Kidney epithelial cell (primary cell): ENCODE results near the gene CYP46A1. TPM values are rescaled to one million over a fixed set of nuclear protein-coding genes. Genes with fewer than 3 reads are reported as not detected.

Experiments
- DNase-seq: peaks from one replicate; pipeline ENCODE4 v3.0.0-alpha.2; 2010; ENCODE audit warnings: low read depth
- H3K27me3 ChIP-seq: 2 replicates; pipeline ENCODE4 v1.6.0; 2011; ENCODE audit warnings: low read length; ENCODE audit not compliant: control insufficient read depth, insufficient read depth
- H3K36me3 ChIP-seq: 2 replicates; pipeline ENCODE4 v1.5.1; 2011; ENCODE audit warnings: low read length; ENCODE audit not compliant: control insufficient read depth, insufficient read depth
- H3K4me3 ChIP-seq: 2 replicates; pipeline ENCODE4 v1.5.1; 2011; ENCODE audit warnings: low read depth, mild to moderate bottlenecking, control low read depth, low read length
- total RNA-seq: library from RNA; depleted of rRNA; stranded (reverse); fragments of >200 nt; gene quantifications from 2 replicates; pipeline ENCODE4 v1.2.3, GENCODE V29; 2015
- TF ChIP-seq, protein P1 (sequence below): IDR thresholded peaks from 2 replicates; pipeline ENCODE4 v1.5.1; 2011; ENCODE audit warnings: mild to moderate bottlenecking, moderate library complexity, low read length, control low read depth, inconsistent platforms; ENCODE audit not compliant: insufficient read depth, poor library complexity, severe bottlenecking

CYP46A1 gene
- total RNA-seq, 1 donor from 2014 or later, result not detected

DNA sequence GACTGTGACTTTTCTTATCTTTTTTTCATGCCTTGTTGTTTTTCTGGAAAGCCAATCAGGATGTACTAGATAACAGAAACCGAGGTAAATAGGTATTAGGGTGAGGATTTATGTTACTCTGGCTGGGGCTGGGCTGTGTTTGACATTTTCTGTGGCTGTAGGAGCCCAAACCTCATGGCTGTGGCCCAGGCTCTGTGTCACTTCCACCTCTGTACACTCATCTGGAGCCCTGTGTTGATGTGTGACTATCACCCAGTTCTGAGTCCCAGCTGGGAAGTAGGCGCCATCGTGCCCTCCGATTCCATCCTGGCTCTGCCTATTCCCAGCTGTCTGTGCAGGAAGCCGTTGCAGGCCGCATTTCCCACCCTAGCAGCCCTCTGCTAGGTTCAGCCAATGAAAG, 40.8 kb upstream of the CYP46A1 start:
- DNase-seq, result no peak
- Histone ChIP-seq H3K36me3 (no peaks in the 10 kb centered on the region), H3K4me3 (no peak overlapping the region), H3K27me3 (peaks cover 2% of the 10 kb centered on the region)
- TF ChIP-seq, protein P1, sequence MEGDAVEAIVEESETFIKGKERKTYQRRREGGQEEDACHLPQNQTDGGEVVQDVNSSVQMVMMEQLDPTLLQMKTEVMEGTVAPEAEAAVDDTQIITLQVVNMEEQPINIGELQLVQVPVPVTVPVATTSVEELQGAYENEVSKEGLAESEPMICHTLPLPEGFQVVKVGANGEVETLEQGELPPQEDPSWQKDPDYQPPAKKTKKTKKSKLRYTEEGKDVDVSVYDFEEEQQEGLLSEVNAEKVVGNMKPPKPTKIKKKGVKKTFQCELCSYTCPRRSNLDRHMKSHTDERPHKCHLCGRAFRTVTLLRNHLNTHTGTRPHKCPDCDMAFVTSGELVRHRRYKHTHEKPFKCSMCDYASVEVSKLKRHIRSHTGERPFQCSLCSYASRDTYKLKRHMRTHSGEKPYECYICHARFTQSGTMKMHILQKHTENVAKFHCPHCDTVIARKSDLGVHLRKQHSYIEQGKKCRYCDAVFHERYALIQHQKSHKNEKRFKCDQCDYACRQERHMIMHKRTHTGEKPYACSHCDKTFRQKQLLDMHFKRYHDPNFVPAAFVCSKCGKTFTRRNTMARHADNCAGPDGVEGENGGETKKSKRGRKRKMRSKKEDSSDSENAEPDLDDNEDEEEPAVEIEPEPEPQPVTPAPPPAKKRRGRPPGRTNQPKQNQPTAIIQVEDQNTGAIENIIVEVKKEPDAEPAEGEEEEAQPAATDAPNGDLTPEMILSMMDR, result no peak

DNA sequence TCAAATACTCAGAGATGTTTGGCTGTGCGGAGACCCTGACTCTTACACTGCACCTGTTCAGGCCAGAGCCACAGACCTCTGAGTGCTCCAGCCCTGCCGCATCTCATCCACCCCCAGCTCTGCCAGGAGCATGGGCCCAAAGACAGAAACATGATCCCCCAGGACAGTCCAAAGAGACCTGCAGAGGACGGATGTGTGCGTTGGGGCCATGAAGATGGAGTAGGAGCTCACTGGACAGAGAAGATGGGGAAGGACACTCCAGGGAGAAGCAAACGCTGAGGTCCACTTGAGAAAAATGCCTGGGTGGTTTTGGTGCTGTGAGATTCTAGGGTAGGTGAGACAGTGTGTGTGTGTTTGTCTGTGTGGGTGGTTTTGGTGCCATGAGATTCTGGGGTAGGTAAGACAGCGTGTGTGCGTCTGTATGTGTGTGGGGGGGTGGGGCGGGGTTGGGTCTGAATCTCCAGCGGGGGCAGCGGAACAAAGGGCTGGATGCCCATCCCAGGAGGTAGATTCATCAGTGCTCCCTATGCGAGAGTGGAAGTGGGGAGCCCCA, 40.0 kb upstream of the CYP46A1 start:
- H3K4me3 ChIP-seq, result no peak overlapping the region
- DNase-seq, result no peak
- H3K27me3 ChIP-seq, result peaks cover 2% of the 10 kb centered on the region
- TF ChIP-seq, protein P1, result no peak
- H3K36me3 ChIP-seq, result no peaks in the 10 kb centered on the region

DNA sequence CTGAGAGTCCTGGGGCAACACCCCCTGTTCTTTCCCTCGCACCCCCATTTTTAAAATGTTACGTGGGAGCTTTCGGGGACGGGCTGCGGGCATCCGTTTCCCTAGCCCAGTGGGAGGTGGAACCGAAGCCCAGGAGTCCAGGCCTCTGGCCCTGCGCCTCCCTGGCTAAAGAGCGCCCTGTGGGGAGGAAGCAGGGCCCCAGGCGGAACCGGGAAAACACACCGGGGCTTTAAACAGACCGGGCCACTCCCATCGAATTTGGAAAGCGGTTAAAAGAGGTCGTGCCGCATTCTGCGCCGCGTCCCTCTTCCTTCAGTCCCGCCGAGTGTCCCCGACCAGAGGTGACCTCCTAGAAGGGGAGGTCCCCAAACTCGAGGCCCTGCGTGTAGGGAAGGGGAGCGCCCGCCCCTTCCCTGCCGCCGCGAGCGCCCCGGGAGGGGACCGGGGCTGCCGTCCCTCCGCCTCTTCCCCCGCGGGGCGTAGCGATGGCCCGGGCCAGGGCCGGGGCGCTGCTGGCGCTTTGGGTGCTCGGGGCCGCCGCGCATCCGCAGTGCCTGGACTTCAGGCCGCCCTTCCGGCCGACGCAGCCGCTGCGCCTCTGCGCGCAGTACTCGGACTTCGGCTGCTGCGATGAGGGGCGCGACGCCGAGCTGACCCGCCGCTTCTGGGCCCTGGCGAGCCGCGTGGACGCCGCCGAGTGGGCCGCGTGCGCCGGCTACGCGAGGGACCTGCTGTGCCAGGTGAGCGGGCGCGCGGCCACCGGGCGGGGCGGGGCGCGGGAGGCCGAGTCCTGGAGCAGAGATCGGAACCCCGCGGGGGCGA, 39.2 kb upstream of the CYP46A1 start, which contains the start of gene HHIPL1:
TSS of gene HHIPL1 (plus strand) at position 407 of the 822 bp plus-strand sequence. CDS start at position 486, 79 bp downstream.
- peak within 1 kb of the TSS; percentile 24 for H3K4me3 ChIP-seq
- H3K36me3 ChIP-seq, result no peaks in the 10 kb centered on the region
- no peak for DNase-seq
- peaks cover 2% of the 10 kb centered on the region for H3K27me3 ChIP-seq
- TF ChIP-seq, protein P1, result no peak

DNA sequence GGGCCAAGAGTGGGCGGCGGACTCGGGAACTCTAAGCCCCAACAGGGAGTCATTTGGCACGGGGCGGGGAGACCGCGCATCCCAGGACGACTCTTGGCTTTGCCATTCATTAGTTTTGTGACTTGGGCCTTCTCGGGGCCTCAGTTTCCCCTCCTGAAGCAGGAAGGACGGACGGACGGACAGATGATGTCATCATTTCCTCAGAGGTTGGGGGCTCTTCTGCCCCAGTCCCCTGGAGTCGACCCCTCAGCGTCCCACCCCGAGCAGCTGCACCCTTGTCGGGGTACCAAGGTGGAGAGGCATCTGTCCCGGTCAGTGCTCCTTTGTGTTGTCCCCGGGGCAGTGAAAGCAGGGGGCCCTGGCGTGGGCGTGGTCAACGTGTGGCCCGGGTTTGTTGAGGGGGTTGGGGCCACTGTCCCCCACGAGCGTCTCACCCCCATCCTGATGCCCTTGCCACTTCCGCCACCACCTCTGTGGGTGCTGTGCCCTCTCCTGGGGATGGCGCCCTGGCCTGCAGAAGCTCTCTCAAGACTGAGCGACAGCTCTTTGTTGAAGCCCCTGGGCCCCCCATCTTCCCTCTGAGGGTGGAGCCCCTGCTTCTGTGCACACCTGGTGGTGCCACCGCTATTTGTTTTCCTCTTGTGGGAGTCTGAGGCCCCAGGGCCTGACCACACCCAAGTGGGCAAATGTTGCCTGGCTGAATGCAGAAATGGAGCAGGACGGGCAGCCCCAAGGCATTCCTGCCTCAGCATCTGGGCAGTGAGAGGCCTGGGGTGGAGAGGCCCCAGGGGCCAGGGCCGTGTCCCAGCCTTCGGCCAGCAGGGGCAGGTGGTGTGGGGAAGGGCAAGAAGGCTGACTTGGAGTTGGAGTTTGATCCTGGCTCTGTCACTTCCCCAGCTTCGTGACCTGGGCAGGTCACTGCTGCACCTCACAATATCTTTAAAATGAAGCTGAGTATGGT, 38.3 kb upstream of the CYP46A1 start:
- H3K36me3 ChIP-seq, result no peaks in the 10 kb centered on the region
- peaks cover 2% of the 10 kb centered on the region for H3K27me3 ChIP-seq
- peak overlapping the region; percentile 24 for H3K4me3 ChIP-seq
- DNase-seq, result no peak
- TF ChIP-seq, protein P1, result no peak

DNA sequence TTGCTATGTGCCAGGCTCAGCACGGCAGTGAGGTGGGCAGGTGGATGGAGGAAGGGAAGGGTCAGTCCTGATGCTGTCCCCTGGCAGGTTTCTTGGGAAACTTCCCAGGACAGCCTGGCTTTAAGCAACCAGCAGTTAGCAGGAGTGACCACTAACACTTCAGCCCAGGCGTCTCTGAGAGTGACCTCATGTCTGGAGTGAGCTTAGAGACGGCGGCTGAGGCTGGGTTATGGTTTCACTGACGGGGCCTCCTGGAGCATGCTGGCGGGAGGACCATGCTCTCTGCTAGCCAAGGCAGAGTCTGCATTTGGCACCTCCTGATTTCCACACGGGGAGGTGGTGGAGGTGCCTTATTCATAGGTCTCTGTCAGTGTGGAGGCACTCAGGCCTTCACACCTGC, 36.7 kb upstream of the CYP46A1 start:
- Histone ChIP-seq H3K36me3 (no peaks in the 10 kb centered on the region), H3K4me3 (no peak overlapping the region), H3K27me3 (peaks cover 2% of the 10 kb centered on the region)
- no peak for DNase-seq
- TF ChIP-seq, protein P1, result no peak
